NT2/D1 (cell line): ENCODE measurements around the gene DEXI.

Experiments used
- SUZ12 ChIP-seq: IDR thresholded peaks from 2 replicates; pipeline ENCODE4 v1.6.1; 2011; ENCODE audit not compliant: insufficient read length, insufficient read depth; ENCODE audit errors: extremely low read depth
- YY1 ChIP-seq: IDR thresholded peaks from 2 replicates; pipeline ENCODE4 v1.6.1; 2011; ENCODE audit not compliant: insufficient read length, insufficient read depth
- ZNF274 ChIP-seq: IDR thresholded peaks from 2 replicates; pipeline ENCODE4 v1.6.1; 2011; ENCODE audit warnings: mild to moderate bottlenecking, low read depth, low read length

GRCh38 chr16:10970065-10970464 lies 27.8 kb upstream of the DEXI start:
- TF ChIP-seq YY1 = no peak
- no peak for TF ChIP-seq ZNF274
- TF ChIP-seq SUZ12 = no peak
